Heart right ventricle (tissue), 16 donors: ENCODE results near the gene S100G. TPM values are rescaled to one million over a fixed set of nuclear protein-coding genes. Genes with fewer than 3 reads are reported as not detected.

ENCODE experiments used
- ATAC-seq, 8 donors: fragments of 200-7000 bp; cut with Tn5 transposase; one replicate each; pipeline ENCODE4 v1.9.1; 2020; ENCODE audit warnings: mild to moderate bottlenecking in 8 of 8, moderate library complexity in 8 of 8, moderate number of reproducible peaks in 1 of 8
- DNase-seq, 2 donors: peaks; one replicate each; pipeline ENCODE4 v3.0.0-alpha.2; 2020
- H3K27ac ChIP-seq, 10 donors: fragments of 200-600 bp; sonication (generic) in 2 of 10; one replicate each; pipeline versions ENCODE4 v1.5.0 to v1.8.0; 2020 to 2022; ENCODE audit warnings: mild to moderate bottlenecking in 3 of 10
- H3K27me3 ChIP-seq, 7 donors: fragments of 200-600 bp; one replicate each; pipeline ENCODE4 v1.8.0; 2021 to 2022; ENCODE audit warnings: mild to moderate bottlenecking in 2 of 7
- H3K36me3 ChIP-seq, 9 donors: fragments of 200-600 bp; sonication (generic) in 1 of 9; one replicate each; pipeline versions ENCODE4 v1.5.0 to v1.8.0; 2020 to 2022; ENCODE audit warnings: mild to moderate bottlenecking in 2 of 9
- H3K4me1 ChIP-seq, 9 donors: fragments of 200-600 bp; sonication (generic) in 1 of 9; one replicate each; pipeline versions ENCODE4 v1.5.0 to v1.8.0; 2020 to 2022; ENCODE audit warnings: mild to moderate bottlenecking in 4 of 9
- H3K4me3 ChIP-seq, 10 donors: fragments of 200-600 bp; sonication (generic) in 2 of 10; one replicate each; pipeline versions ENCODE4 v1.5.0 to v1.8.0; 2020 to 2022; ENCODE audit warnings: mild to moderate bottlenecking in 7 of 10, moderate library complexity in 2 of 10
- H3K9me3 ChIP-seq, 11 donors: fragments of 200-600 bp in 10 of 11; sonication (generic) in 2 of 11; one replicate each; pipeline versions ENCODE4 v1.5.0 to v1.8.0; 2013 to 2022; ENCODE audit warnings: mild to moderate bottlenecking in 2 of 11, control low read depth in 1 of 11, moderate library complexity in 1 of 11
- WGBS, 2 donors: extraction: QIAGEN DNeasy Blood & Tissue Kit; methylation state at CpG; one replicate each; pipeline ENCODE4 v1.1.7; 2013; ENCODE audit warnings: inconsistent platforms in 1 of 2; 5-methylcytosine and 5-hydroxymethylcytosine counted together
- intact Hi-C, 10 donors: fragments of 100-400 bp; cut with DNase I; formaldehyde crosslinking; loops; one replicate each; pipeline versions ENCODE4 v1.11.1 to v1.14.2; 2022
- polyA plus RNA-seq, 2 donors: library from polyadenylated mRNA; stranded (reverse); fragments of 200-250 nt; gene quantifications; one replicate each; pipeline ENCODE4 v1.2.3, GENCODE V29; 2013
- total RNA-seq, 10 donors: library from RNA; stranded (reverse); fragmentation: NEBNext Ultra II Directional in 3 of 10; extraction: Animal tissue kit (Norgen Biotek cat#: 25700) in 3 of 10; gene quantifications; one replicate each; pipeline versions ENCODE4 v1.2.1 to v1.2.4, GENCODE V29; 2021 to 2023
- TF ChIP-seq, protein P1 (sequence below), 9 donors: fragments of 200-600 bp; sonication (generic) in 2 of 9; IDR thresholded peaks; one replicate each; pipeline versions ENCODE4 v1.5.0 to v1.8.0; 2021 to 2022; ENCODE audit warnings: antibody characterized with exemption in 9 of 9, mild to moderate bottlenecking in 5 of 9, moderate library complexity in 1 of 9
- donor health status: Arrhythmogenic right ventricular cardiomyopathy.
- donor health status: ischemic (EF 13 %, LVEDD 7.1; RV severe dilation, severe dysfunction).
- donor health status: healthy with polysubstance abuse.
- donor health status: DM: no; HTN: yes; CAD: no.
- donor health status: DM: no; HTN: no; CAD: no.
- donor health status: ischemic (EF 25% LVEDD 6.9; RV normal size, moderate dysfunction).
- donor health status: ischemic (EF 25% LVEDD 5.7; RV mildly dilated, moderate dysfunction).
- donor health status: healthy.
- donor health status: DM: yes; HTN: yes; CAD: no.
- donor health status: Ischemic cardiomyopathy.
- donor health status: ischemic (EF 35%, LVEDD 5.7; RV mildly dilated, moderate dysfunction).
- donor health status: nonischemic (EF 11% LVEDD 7.7; RV severe dilation, severe dysfunction).
- donor health status: DM: yes; HTN: yes; CAD: no.
- donor health status: PGD.
- donor health status: ischemic (EF 29% LVEDD 5.4; RV normal size, mild dysfunction).
- donor health status: nonischemic (EF 23%, LVEDD 6.1; RV moderate dilation, normal function).

Gene S100G
- total and polyA plus RNA-seq, 12 donors = not detected

DNA sequence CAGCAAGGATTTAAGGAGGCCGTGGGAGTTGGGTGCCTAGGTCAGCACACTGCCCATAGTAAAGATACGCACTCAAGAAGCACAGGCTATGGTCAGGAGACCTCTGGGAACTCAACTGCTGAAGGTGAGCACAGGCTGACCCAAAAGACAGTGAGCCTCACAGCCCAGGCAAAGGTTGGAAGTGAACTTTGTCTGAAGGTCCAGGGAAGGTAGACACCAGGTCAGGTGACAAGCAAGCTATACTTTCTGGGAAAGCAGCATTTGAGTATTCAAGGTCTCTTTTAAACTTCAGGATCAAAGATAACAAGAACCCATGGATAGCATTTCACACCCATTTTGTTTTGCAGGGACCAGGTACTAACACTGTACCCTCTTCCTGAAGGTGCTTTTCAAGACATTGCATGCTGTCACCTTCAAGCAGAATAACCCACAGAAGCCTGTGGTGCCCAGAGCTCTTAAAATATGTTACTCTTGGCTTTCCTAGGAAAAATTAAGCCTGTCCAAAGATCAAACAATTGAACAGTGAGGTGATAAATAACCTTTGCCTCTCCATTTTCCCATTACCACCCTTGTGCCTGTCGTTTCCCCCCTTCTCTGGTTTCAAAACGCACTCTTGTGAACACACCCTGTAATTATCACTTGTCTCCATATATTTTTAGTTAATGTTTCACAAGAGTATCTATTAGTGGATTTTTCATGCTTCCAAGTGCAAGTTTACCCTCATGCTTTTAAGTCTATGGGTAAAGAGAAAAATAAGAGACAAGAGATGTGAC lies 3.4 kb upstream of the S100G start:
- Histone ChIP-seq H3K27me3 (peaks cover 0 to 35% (median 0%) of the 10 kb centered on the region in 7 donors), H3K4me1 (no peaks in the 10 kb centered on the region), H3K4me3 (no peak overlapping the region), H3K27ac (no peak overlapping the region), H3K36me3 (peaks cover 0 to 13% (median 0%) of the 10 kb centered on the region in 9 donors), H3K9me3 (no peaks in the 10 kb centered on the region)
- TF ChIP-seq, protein P1, sequence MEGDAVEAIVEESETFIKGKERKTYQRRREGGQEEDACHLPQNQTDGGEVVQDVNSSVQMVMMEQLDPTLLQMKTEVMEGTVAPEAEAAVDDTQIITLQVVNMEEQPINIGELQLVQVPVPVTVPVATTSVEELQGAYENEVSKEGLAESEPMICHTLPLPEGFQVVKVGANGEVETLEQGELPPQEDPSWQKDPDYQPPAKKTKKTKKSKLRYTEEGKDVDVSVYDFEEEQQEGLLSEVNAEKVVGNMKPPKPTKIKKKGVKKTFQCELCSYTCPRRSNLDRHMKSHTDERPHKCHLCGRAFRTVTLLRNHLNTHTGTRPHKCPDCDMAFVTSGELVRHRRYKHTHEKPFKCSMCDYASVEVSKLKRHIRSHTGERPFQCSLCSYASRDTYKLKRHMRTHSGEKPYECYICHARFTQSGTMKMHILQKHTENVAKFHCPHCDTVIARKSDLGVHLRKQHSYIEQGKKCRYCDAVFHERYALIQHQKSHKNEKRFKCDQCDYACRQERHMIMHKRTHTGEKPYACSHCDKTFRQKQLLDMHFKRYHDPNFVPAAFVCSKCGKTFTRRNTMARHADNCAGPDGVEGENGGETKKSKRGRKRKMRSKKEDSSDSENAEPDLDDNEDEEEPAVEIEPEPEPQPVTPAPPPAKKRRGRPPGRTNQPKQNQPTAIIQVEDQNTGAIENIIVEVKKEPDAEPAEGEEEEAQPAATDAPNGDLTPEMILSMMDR (IDR thresholded peaks at IDR 0.05) = no peak
- 95 to 100% methylated on average over 4 of the region's 4 CpGs for WGBS, 2 donors
- ATAC-seq (no peak), DNase-seq (no peak)
- intact Hi-C loops = no loop called here

DNA sequence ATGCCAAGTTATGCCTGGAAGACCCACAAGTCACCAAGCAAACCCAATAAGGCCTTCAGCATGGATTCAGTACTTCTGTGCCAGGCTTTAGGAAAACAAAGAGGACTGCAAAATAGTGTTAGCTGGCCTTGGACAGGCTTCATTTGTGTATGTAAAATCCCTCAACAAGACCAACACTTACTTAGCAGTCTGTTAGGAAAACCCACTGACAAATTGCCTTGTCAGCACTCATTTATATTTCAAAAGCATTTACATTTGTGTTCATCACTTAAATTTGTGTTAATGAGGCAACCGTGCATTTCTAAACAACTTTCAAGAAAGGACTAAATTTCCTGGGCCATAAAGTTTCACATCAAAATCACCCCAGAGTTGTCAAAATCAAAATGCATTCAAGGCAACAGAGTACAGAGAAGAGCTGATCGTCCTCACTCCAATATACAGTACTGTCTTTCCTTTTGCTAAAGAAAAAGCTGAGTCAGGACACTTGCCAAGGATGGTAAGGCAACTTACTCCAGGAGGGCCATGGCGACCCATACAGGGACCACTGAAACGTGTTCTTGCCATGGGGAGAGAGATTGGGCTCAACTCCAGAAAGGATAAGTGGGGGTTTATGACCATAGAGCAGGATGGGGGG lies 1.6 kb downstream of the S100G start:
- TF ChIP-seq, protein P1 (IDR thresholded peaks at IDR 0.05) = no peak
- peaks cover 0 to 48% (median 0%) of the 10 kb centered on the region in 7 donors for H3K27me3 ChIP-seq
- whole genome bisulfite sequencing, 2 donors = 85 to 90% methylated on average over 4 of the region's 4 CpGs
- intact Hi-C loops = loop anchor here in 1 of 10 donors (10.0 kb wide), 1 partner anchor 217 kb away; no protein-coding TSS in a partner anchor
- no peaks in the 10 kb centered on the region for H3K4me1 ChIP-seq
- H3K9me3 ChIP-seq = no peaks in the 10 kb centered on the region
- peaks cover 0 to 13% (median 0%) of the 10 kb centered on the region in 9 donors for H3K36me3 ChIP-seq
- DNase-seq (no peak), ATAC-seq (no peak)
- H3K27ac ChIP-seq = no peak overlapping the region
- no peak overlapping the region for H3K4me3 ChIP-seq

DNA sequence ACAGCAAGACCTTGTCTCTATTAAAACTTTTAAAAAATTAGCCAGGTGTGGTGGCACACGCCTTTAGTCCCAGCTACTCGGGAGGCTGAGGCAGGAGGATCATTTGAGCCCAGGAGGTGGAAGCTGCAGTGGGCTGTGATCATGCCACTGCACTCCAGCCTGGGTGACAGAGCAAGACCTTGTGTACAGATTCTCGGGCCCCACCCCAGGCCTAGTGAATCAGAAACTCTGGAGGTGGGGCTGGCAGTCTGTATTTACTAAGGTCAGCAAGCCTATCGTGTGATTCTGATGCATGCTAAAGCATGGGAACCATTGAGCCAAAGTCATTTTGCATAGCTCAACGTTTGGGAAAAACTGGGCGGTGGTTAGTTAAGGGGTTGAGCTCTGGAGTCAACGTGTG lies 3.5 kb downstream of the S100G start:
- WGBS, 2 donors = 94 to 95% methylated on average over 7 of the region's 7 CpGs

DNA sequence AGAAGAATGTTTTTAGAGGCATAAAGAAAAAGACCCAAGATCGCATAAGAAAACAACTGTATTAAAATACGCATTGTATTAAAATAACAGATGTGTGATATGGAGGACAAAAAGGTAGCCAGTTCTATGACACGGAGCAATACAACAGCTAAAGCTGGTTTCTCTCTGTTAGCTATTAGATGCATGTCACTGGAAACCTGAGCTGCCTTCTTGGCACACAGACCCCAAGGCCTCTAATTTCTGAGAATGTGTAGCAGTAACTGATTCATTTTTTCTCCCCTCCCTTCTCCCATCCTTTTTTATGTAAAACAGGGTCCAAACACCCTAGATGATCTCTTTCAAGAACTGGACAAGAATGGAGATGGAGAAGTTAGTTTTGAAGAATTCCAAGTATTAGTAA lies 4.1 kb downstream of the S100G start:
- intact Hi-C loops = loop anchor here in 1 of 10 donors (10.0 kb wide), 1 partner anchor 219 kb away; no protein-coding TSS in a partner anchor
- 63 to 88% methylated on average over 3 of the region's 3 CpGs for WGBS, 2 donors

More for the DNA sequence above, 3.5 kb downstream of the S100G start:
- ATAC-seq = no peak
- Histone ChIP-seq H3K9me3 (no peaks in the 10 kb centered on the region), H3K27me3 (peaks cover 0 to 37% (median 0%) of the 10 kb centered on the region in 7 donors), H3K36me3 (peaks cover 0 to 5% (median 0%) of the 10 kb centered on the region in 9 donors), H3K27ac (no peak overlapping the region), H3K4me1 (no peaks in the 10 kb centered on the region), H3K4me3 (no peak overlapping the region)
- TF ChIP-seq, protein P1 (IDR thresholded peaks at IDR 0.05) = no peak
- intact Hi-C loops = loop anchor here in 1 of 10 donors (10.0 kb wide), 1 partner anchor 219 kb away; no protein-coding TSS in a partner anchor
- no peak for DNase-seq

More for the DNA sequence above, 4.1 kb downstream of the S100G start:
- no peak overlapping the region for H3K27ac ChIP-seq
- no peaks in the 10 kb centered on the region for H3K9me3 ChIP-seq
- TF ChIP-seq, protein P1 (IDR thresholded peaks at IDR 0.05) = no peak
- ATAC-seq (no peak), DNase-seq (no peak)
- H3K27me3 ChIP-seq = peaks cover 0 to 43% (median 0%) of the 10 kb centered on the region in 7 donors
- peaks cover 0 to 7% (median 0%) of the 10 kb centered on the region in 9 donors for H3K36me3 ChIP-seq
- no peaks in the 10 kb centered on the region for H3K4me1 ChIP-seq
- H3K4me3 ChIP-seq = no peak overlapping the region
